ENCODE results near the gene NR1D2. TPM values are rescaled to one million over a fixed set of nuclear protein-coding genes. Genes with fewer than 3 reads are reported as not detected.

The NR1D2 gene
- total and polyA plus RNA-seq, 2 experiments from 2014 or later, result 6.6 to 20.7 TPM

DNA sequence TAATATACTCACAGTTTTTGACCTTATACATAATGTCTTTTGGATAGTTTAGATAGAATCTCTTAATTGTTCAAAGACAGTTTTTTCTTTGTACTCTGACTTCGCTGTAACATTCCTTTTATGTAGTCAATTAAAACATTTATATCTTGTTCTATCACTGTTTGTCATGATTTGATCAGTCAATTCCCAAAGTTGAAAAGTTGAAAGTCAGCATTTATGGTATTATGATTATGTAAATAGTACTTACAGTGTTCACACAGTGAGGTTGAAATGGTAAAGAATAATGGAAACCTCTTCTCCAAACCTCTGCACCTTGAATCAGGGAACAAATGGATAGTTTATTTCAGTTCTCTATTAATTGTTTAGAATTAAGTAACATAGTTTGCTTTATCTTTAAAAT, 26.6 kb downstream of the NR1D2 start:
- no peaks in the 10 kb centered on the region for H3K9me2 ChIP-seq (ENCODE audit: insufficient read depth)
- no peak overlapping the region for H3K27ac ChIP-seq (ENCODE audit: low read depth)
- no peaks in the 10 kb centered on the region for H3F3A ChIP-seq (replicated peaks; ENCODE audit: low read depth)
- no peaks in the 10 kb centered on the region for H3K36me3 ChIP-seq (ENCODE audit: insufficient read depth)
- H3K4me3 ChIP-seq, result no peak overlapping the region
- no peaks in the 10 kb centered on the region for H3K27me3 ChIP-seq (ENCODE audit: insufficient read depth)
- no peak overlapping the region for H2AFZ ChIP-seq
- H3K79me2 ChIP-seq (replicated peaks; ENCODE audit: insufficient read depth), result no peaks in the 10 kb centered on the region
- H3K4me1 ChIP-seq (ENCODE audit: insufficient read depth), result no peaks in the 10 kb centered on the region
- Mint-ChIP-seq H3K9me3 (no peaks in the 10 kb centered on the region), H3K36me3 (ENCODE audit: low read depth) (peaks cover 43% of the 10 kb centered on the region), H3K4me3 (no peak overlapping the region), H3K27me3 (ENCODE audit: insufficient read depth, low read depth, poor library complexity) (no peaks in the 10 kb centered on the region), H3K27ac (no peak overlapping the region), H3K4me1 (no peaks in the 10 kb centered on the region)
- no peak for ATAC-seq
- no peak for TF ChIP-seq POLR2AphosphoS5 (IDR thresholded peaks at IDR 0.05; ENCODE audit: low read depth)
- TF ChIP-seq EZH2 (IDR thresholded peaks at IDR 0.05; ENCODE audit: low read depth, unreplicated experiment), result no peak
- no peak for TF ChIP-seq ETS1 (IDR thresholded peaks at IDR 0.05)
- TF ChIP-seq, protein P1, sequence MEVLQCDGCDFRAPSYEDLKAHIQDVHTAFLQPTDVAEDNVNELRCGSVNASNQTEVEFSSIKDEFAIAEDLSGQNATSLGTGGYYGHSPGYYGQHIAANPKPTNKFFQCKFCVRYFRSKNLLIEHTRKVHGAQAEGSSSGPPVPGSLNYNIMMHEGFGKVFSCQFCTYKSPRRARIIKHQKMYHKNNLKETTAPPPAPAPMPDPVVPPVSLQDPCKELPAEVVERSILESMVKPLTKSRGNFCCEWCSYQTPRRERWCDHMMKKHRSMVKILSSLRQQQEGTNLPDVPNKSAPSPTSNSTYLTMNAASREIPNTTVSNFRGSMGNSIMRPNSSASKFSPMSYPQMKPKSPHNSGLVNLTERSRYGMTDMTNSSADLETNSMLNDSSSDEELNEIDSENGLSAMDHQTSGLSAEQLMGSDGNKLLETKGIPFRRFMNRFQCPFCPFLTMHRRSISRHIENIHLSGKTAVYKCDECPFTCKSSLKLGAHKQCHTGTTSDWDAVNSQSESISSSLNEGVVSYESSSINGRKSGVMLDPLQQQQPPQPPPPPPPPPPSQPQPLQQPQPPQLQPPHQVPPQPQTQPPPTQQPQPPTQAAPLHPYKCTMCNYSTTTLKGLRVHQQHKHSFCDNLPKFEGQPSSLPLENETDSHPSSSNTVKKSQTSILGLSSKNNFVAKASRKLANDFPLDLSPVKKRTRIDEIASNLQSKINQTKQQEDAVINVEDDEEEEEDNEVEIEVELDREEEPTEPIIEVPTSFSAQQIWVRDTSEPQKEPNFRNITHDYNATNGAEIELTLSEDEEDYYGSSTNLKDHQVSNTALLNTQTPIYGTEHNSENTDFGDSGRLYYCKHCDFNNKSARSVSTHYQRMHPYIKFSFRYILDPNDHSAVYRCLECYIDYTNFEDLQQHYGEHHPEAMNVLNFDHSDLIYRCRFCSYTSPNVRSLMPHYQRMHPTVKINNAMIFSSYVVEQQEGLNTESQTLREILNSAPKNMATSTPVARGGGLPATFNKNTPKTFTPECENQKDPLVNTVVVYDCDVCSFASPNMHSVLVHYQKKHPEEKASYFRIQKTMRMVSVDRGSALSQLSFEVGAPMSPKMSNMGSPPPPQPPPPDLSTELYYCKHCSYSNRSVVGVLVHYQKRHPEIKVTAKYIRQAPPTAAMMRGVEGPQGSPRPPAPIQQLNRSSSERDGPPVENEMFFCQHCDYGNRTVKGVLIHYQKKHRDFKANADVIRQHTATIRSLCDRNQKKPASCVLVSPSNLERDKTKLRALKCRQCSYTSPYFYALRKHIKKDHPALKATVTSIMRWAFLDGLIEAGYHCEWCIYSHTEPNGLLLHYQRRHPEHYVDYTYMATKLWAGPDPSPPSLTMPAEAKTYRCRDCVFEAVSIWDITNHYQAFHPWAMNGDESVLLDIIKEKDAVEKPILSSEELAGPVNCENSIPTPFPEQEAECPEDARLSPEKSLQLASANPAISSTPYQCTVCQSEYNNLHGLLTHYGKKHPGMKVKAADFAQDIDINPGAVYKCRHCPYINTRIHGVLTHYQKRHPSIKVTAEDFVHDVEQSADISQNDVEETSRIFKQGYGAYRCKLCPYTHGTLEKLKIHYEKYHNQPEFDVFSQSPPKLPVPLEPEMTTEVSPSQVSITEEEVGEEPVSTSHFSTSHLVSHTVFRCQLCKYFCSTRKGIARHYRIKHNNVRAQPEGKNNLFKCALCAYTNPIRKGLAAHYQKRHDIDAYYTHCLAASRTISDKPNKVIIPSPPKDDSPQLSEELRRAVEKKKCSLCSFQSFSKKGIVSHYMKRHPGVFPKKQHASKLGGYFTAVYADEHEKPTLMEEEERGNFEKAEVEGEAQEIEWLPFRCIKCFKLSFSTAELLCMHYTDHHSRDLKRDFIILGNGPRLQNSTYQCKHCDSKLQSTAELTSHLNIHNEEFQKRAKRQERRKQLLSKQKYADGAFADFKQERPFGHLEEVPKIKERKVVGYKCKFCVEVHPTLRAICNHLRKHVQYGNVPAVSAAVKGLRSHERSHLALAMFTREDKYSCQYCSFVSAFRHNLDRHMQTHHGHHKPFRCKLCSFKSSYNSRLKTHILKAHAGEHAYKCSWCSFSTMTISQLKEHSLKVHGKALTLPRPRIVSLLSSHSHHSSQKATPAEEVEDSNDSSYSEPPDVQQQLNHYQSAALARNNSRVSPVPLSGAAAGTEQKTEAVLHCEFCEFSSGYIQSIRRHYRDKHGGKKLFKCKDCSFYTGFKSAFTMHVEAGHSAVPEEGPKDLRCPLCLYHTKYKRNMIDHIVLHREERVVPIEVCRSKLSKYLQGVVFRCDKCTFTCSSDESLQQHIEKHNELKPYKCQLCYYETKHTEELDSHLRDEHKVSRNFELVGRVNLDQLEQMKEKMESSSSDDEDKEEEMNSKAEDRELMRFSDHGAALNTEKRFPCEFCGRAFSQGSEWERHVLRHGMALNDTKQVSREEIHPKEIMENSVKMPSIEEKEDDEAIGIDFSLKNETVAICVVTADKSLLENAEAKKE (CRISPR knock-in tag; IDR thresholded peaks at IDR 0.05), result no peak
- TF ChIP-seq, protein P2, sequence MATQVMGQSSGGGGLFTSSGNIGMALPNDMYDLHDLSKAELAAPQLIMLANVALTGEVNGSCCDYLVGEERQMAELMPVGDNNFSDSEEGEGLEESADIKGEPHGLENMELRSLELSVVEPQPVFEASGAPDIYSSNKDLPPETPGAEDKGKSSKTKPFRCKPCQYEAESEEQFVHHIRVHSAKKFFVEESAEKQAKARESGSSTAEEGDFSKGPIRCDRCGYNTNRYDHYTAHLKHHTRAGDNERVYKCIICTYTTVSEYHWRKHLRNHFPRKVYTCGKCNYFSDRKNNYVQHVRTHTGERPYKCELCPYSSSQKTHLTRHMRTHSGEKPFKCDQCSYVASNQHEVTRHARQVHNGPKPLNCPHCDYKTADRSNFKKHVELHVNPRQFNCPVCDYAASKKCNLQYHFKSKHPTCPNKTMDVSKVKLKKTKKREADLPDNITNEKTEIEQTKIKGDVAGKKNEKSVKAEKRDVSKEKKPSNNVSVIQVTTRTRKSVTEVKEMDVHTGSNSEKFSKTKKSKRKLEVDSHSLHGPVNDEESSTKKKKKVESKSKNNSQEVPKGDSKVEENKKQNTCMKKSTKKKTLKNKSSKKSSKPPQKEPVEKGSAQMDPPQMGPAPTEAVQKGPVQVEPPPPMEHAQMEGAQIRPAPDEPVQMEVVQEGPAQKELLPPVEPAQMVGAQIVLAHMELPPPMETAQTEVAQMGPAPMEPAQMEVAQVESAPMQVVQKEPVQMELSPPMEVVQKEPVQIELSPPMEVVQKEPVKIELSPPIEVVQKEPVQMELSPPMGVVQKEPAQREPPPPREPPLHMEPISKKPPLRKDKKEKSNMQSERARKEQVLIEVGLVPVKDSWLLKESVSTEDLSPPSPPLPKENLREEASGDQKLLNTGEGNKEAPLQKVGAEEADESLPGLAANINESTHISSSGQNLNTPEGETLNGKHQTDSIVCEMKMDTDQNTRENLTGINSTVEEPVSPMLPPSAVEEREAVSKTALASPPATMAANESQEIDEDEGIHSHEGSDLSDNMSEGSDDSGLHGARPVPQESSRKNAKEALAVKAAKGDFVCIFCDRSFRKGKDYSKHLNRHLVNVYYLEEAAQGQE (IDR thresholded peaks at IDR 0.05; ENCODE audit: unreplicated experiment), result no peak
- no peak for TF ChIP-seq STAT1 (IDR thresholded peaks at IDR 0.05; ENCODE audit: unreplicated experiment)
- no peak for TF ChIP-seq EZH2phosphoT487 (IDR thresholded peaks at IDR 0.05; ENCODE audit: unreplicated experiment)
- TF ChIP-seq NANOG (IDR thresholded peaks at IDR 0.05; ENCODE audit: borderline replicate concordance), result no peak
- TF ChIP-seq CREB1 (CRISPR knock-in tag; IDR thresholded peaks at IDR 0.05; ENCODE audit: low read depth), result no peak
- no peak for TF ChIP-seq JUNB (IDR thresholded peaks at IDR 0.05; ENCODE audit: unreplicated experiment)
- no peak for TF ChIP-seq ZNF331 (CRISPR knock-in tag; IDR thresholded peaks at IDR 0.05; ENCODE audit: low read depth)
- TF ChIP-seq CTCF (conservative IDR thresholded peaks at IDR 0.05; ENCODE audit: low read depth in 2 of 2), result no peak
- no peaks in the 10 kb centered on the region; the same call in 1 of the 2 replicates for H4K20me1 ChIP-seq (replicated peaks; ENCODE audit: insufficient read depth)
- no peak overlapping the region for H3K4me2 ChIP-seq
- no peak for DNase-seq (ENCODE audit: low spot score)
